GM04503 (cell line): ENCODE results near the gene MYH7.

Experiments used
- DNase-seq: peaks from one replicate; pipeline ENCODE4 v3.0.0-alpha.2; 2012; ENCODE audit warnings: low read depth

The MYH7 gene

GRCh38 chr14:23447361-23448350, 12.2 kb upstream of the MYH7 start:
- no peak for DNase-seq

GRCh38 chr14:23446291-23446851, 10.9 kb upstream of the MYH7 start:
- no peak for DNase-seq

GRCh38 chr14:23445773-23446172, 10.3 kb upstream of the MYH7 start:
- DNase-seq = no peak

- DNase-seq = no peak
Observed at GRCh38 chr14:23444314-23444713, 8.9 kb upstream of the MYH7 start.

- DNase-seq = no peak
Observed at GRCh38 chr14:23443881-23444280, 8.4 kb upstream of the MYH7 start.

GRCh38 chr14:23443411-23443812, 8.0 kb upstream of the MYH7 start:
- no peak for DNase-seq

GRCh38 chr14:23442721-23443356, 7.4 kb upstream of the MYH7 start:
- DNase-seq = no peak

- no peak for DNase-seq
Observed at GRCh38 chr14:23441076-23441475, 5.6 kb upstream of the MYH7 start.

- DNase-seq = no peak
Observed at GRCh38 chr14:23439107-23439835, 3.8 kb upstream of the MYH7 start.

GRCh38 chr14:23438101-23438971, 2.9 kb upstream of the MYH7 start:
- no peak for DNase-seq

GRCh38 chr14:23437133-23438100, 2.0 kb upstream of the MYH7 start:
- no peak for DNase-seq

GRCh38 chr14:23436327-23437132, 1.1 kb upstream of the MYH7 start:
- DNase-seq = no peak

GRCh38 chr14:23434488-23435222, 805 bp downstream of the MYH7 start:
- no peak for DNase-seq

- no peak for DNase-seq
Observed at GRCh38 chr14:23433457-23433856, 2.0 kb downstream of the MYH7 start.

GRCh38 chr14:23432946-23433345, 2.5 kb downstream of the MYH7 start:
- no peak for DNase-seq

- DNase-seq = no peak
Observed at GRCh38 chr14:23432102-23432925, 3.1 kb downstream of the MYH7 start.

- DNase-seq = no peak
Observed at GRCh38 chr14:23431486-23431885, 4.0 kb downstream of the MYH7 start.

- no peak for DNase-seq
Observed at GRCh38 chr14:23430723-23431085, 4.8 kb downstream of the MYH7 start.
